HG03558 (cell line): ENCODE results near the gene OR1Q1.
"Not testable (repeated sequence)": the region's sequence is repeated elsewhere in the genome, so short reads cannot be mapped to it uniquely, and the experiment has no call there.

Source experiments
- ATAC-seq: cut with Tn5 transposase; IDR thresholded peaks from one replicate; pipeline ENCODE4 v1.9.1; 2021; ENCODE audit warnings: moderate number of reproducible peaks; ENCODE audit not compliant: unreplicated experiment; ENCODE audit errors: extremely low read depth

OR1Q1 gene, protein sequence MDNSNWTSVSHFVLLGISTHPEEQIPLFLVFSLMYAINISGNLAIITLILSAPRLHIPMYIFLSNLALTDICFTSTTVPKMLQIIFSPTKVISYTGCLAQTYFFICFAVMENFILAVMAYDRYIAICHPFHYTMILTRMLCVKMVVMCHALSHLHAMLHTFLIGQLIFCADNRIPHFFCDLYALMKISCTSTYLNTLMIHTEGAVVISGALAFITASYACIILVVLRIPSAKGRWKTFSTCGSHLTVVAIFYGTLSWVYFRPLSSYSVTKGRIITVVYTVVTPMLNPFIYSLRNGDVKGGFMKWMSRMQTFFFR

GRCh38 chr9:122614362-122614761 lies at the start of gene OR1Q1:
Gene OR1Q1, plus strand, starts transcription at chr9:122614738. Its CDS starts 0 bp downstream, at chr9:122614738.
- no peak for ATAC-seq

DNA sequence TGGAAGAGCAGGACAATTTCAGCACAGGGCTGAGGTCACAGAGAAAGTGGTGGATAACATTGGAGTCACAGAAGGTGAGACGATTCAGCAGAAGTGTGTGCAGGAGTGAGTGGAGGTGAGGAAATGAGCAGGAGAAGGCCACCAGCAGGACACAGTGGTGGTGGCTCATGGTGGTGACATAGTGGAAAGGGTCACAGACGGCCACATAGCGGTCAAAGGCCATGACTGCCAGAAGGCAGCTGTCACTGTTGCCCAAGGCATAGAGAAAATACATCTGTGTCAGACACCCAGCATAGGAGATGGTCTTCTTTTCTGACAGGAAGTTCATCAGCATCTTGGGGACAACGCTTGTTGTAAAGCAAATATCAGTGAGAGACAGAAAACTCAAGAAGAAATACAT lies 46.6 kb upstream of the OR1Q1 start:
- no peak for ATAC-seq

GRCh38 chr9:122572456-122572855 lies 42.1 kb upstream of the OR1Q1 start:
- no peak for ATAC-seq

- no peak for ATAC-seq
Measured at GRCh38 chr9:122579874-122580273, 34.7 kb upstream of the OR1Q1 start.

GRCh38 chr9:122580360-122580759 lies 34.2 kb upstream of the OR1Q1 start:
- no peak for ATAC-seq

DNA sequence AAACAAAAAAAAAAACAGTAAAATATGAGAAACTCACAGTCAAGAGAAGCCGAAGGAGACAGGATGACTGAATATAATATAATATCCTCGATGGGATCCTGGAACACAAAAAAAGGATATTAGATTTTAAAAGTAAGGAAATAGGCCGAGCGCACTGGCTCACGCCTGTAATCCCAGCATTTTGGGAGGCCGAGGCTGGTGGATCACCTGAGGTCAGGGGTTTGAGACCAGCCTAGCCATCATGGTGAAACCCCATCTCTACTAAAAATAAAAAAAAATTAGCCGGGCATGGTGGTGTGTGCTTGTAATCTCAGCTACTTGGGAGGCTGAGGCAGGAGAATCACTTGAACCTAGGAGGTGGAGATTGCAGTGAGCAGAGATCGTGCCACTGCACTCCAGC lies 31.3 kb upstream of the OR1Q1 start, which contains the start of gene OR1L8:
TSS of gene OR1L8 (minus strand) at position 101 of the 400 bp plus-strand sequence. CDS start 14,907 bp downstream, outside the sequence.
- not testable (repeated sequence) for ATAC-seq

GRCh38 chr9:122605691-122606090 lies 8.8 kb upstream of the OR1Q1 start:
- ATAC-seq, result no peak

DNA sequence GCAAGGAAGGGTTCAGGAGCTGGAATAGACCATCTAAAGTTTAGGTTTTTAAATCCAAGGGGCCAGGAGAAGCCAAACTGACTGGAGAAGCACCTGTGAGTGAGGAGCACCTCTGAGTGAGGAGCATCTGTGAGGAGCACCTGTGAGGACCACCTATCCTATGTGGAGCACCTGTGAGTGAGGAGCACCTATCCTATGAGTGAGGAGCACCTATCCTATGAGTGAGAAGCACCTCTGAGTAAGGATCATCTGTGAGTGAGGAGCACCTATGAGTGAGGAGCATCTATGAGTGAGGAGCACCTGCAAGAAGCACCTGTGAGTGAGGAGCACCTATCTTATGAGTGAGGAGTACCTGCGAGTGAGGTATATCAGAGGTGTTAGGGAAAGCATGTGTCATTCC lies 8.0 kb upstream of the OR1Q1 start:
- no peak for ATAC-seq

DNA sequence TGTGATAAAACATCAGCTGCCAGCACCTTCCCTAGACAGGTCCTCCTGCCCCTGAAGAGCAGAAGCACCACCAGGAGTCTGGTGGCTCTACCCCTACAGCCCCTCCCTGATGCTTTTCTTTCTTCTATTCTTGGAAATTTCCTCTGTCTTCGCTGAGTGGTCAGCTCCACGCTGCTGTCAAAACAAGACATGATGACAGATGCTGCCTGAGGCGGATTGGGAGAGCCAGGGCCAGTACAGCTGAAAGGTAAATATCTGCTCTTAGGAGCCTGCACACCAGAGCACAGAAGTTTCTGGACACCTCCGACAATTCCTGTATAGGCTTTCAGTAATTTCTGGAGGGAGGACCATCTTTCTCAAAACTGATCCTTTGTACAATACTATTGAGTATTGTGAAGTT lies 4.7 kb upstream of the OR1Q1 start:
- ATAC-seq, result no peak

DNA sequence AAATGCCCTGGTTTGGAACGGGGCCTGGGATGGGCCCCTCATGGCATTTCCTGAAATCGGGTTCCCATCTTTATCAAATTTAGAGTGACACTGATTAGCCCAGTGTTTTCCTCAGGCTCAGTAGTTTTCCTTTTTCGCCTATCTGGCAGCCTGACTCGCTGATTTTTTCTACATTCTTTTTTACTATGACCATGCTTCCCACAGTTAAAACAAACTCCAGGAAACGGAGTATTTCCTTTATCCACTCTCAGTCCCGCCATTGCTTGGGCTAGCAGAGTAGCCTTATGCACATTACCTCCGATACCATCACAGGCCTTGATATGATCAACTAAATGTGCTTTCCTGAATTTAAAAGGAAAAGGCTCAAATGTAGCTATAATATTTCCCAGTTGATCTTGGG lies 5.5 kb downstream of the OR1Q1 start:
- no peak for ATAC-seq

- ATAC-seq, result no peak
Measured at GRCh38 chr9:122642226-122642625, 27.7 kb downstream of the OR1Q1 start.

GRCh38 chr9:122656378-122656777 lies 41.8 kb downstream of the OR1Q1 start:
- ATAC-seq, result no peak

DNA sequence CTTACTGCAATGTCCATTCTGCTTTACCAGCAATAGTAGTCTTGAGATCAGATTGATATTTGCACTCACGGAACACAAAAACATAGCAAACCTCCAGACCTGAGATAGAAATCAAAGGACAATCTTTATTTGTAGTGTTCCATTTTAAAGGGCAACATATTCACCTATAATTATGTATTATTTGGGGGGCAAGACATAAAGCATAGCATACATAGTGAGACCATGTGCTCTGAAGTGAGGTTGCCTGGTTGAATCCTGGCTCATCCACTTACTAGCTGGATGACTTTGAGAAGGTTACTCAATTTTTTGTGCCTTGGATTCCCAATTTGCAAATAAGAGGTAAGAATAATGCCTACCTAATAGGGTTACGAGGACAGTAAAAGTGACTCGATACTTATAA lies 43.0 kb downstream of the OR1Q1 start, which contains the start of gene OR1B1:
TSS of gene OR1B1 (minus strand) at position 101 of the 400 bp plus-strand sequence.
- no peak for ATAC-seq

DNA sequence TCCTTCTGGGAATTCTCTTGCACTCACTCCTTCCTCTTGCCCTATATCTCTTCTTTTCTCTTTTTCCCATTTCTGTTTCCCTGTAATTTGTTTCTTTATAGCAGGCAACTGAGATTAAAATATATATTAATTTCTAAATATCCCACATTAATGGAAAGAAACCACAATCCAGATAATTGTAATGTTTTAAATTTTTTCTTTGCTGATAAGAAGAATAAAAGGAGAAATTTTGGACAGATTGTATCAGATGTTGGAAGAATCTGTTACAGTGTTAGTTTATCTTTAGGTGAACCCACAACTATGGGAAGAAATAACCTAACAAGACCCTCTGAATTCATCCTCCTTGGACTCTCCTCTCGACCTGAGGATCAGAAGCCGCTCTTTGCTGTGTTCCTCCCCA lies 46.9 kb downstream of the OR1Q1 start, which contains the start of gene OR1L1:
TSS of gene OR1L1 (plus strand) at position 301 of the 400 bp plus-strand sequence. CDS start at position 301, 0 bp downstream.
- no peak for ATAC-seq
